ENCODE data around the gene NR2F6. TPM values are rescaled to one million over a fixed set of nuclear protein-coding genes. Genes with fewer than 3 reads are reported as not detected.
A peak's percentile ranks its signal among the peaks of the same experiment; 100 is the strongest.

The NR2F6 gene
- total RNA-seq, 1 experiment from 2014 or later: 32.8 TPM

DNA sequence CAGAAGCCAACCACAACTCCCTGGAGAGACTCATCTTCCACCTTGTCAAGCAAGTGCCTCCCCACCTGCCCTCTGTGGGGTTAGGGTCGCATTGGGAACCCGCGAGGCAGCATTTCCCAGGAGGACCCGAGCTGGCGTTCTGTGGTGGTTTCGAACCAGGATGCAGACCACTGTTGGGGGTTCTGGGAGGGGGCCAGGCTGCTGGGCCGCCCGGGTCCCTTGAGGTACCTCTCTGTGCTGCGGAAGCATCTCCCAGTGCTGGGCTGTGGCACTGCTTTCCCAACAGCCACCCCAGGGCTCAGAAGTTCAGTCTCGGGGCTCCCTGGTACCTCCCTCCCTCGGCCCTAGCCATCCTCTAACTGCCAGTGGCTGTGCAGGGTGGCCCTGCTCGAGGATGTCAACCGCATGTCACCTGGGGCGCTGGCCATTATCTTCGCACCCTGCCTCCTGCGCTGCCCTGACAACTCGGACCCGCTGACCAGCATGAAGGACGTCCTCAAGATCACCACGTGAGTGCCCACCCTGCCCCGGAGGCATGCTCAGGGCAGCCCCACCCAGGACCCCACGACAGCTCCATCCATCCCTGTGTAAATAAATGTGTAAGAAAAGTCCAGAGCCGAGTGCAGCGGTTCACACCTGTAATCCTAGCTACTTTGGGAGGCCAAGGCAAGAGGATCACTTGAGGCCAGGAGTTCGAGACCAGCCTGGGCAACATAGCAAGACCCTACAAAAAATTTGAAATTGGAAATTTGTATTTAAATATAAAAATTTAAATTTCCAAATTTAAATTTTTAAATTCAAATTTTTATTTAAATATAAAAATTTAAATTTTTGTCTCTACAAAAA is 38.8 kb downstream of the NR2F6 start:
- peaks cover 30% of the 10 kb centered on the region for H3K36me3 Mint-ChIP-seq (ENCODE audit: insufficient read depth, unreplicated experiment)
- H3K4me3 Mint-ChIP-seq (ENCODE audit: unreplicated experiment): no peak overlapping the region
- peaks cover 4% of the 10 kb centered on the region for H3K4me1 Mint-ChIP-seq (ENCODE audit: insufficient read depth, unreplicated experiment)
- TF ChIP-seq, protein P1, sequence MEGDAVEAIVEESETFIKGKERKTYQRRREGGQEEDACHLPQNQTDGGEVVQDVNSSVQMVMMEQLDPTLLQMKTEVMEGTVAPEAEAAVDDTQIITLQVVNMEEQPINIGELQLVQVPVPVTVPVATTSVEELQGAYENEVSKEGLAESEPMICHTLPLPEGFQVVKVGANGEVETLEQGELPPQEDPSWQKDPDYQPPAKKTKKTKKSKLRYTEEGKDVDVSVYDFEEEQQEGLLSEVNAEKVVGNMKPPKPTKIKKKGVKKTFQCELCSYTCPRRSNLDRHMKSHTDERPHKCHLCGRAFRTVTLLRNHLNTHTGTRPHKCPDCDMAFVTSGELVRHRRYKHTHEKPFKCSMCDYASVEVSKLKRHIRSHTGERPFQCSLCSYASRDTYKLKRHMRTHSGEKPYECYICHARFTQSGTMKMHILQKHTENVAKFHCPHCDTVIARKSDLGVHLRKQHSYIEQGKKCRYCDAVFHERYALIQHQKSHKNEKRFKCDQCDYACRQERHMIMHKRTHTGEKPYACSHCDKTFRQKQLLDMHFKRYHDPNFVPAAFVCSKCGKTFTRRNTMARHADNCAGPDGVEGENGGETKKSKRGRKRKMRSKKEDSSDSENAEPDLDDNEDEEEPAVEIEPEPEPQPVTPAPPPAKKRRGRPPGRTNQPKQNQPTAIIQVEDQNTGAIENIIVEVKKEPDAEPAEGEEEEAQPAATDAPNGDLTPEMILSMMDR (IDR thresholded peaks at IDR 0.05; ENCODE audit: unreplicated experiment): no peak
- no peak for DNase-seq (ENCODE audit: unreplicated experiment)
- no peak overlapping the region for H3K27ac Mint-ChIP-seq (ENCODE audit: low read depth, unreplicated experiment)
- no TSS peak for BruUV-seq (replicated peaks)
- POLR2A ChIA-PET: no interaction called here
- CTCF ChIA-PET: interaction anchor here (0.6 kb wide), 2 partner anchors 17 to 290 kb away, joined by 3 to 4 read pairs; no protein-coding TSS in a partner anchor
- no peaks in the 10 kb centered on the region for H3K27me3 Mint-ChIP-seq (ENCODE audit: insufficient read depth, unreplicated experiment)
- intact Hi-C loops (cut with micrococcal nuclease): no loop called here
- no peaks in the 10 kb centered on the region for H3K9me3 Mint-ChIP-seq (ENCODE audit: unreplicated experiment)

DNA sequence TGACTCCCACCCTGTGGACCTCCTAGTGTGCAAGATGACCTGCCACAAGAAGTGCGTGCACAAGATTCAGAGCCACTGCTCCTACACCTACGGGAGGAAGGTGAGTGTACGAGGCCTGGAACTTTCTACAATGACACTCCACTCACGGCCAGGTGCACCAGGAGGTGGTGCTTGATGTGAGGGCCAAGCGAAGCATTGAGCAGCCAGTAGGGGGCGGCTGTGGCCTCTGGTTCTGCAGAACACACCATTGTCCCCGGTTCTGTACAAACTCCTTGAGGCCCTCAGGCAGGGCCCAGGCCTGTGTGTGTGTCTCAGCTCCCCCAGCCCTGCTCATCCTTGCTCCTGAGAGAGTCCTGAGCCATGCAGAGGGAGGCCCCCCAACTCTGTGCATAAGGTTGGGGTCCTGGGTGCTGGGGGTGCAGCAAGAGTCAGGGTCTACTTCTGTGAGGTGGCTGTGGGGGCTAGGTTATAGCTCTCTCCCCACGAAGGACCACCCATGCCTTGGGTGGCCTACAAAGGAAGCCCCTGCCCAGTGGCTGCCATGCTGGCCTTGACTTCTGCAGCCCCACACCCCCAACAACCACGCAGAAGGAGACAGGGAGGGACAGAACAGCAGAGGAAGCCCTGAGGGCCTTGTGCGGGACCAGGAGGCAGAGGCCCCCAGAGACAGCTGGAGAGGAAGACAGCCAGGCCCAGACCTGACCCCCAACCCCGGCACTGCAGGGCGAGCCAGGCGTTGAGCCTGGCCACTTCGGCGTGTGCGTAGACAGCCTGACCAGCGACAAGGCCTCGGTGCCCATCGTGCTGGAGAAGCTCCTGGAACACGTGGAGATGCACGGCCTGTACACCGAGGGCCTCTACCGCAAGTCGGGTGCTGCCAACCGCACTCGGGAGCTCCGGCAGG is 40.2 kb downstream of the NR2F6 start:
- TF ChIP-seq, protein P1 (IDR thresholded peaks at IDR 0.05; ENCODE audit: unreplicated experiment): peak; percentile 55
- Mint-ChIP-seq H3K27ac (ENCODE audit: low read depth, unreplicated experiment) (no peak overlapping the region), H3K27me3 (ENCODE audit: insufficient read depth, unreplicated experiment) (no peaks in the 10 kb centered on the region), H3K9me3 (ENCODE audit: unreplicated experiment) (no peaks in the 10 kb centered on the region), H3K4me3 (ENCODE audit: unreplicated experiment) (no peak overlapping the region), H3K4me1 (ENCODE audit: insufficient read depth, unreplicated experiment) (peaks cover 4% of the 10 kb centered on the region), H3K36me3 (ENCODE audit: insufficient read depth, unreplicated experiment) (peaks cover 36% of the 10 kb centered on the region)
- CTCF ChIA-PET: interaction anchor here (0.6 to 1.6 kb wide), 5 partner anchors 11 to 769 kb away, joined by 3 to 6 read pairs (median 3); no protein-coding TSS in a partner anchor
- intact Hi-C loops (cut with micrococcal nuclease): loop anchor here (1.0 kb wide), 1 partner anchor 77 kb away; no protein-coding TSS in a partner anchor
- peak; percentile 71 for DNase-seq (ENCODE audit: unreplicated experiment)
- POLR2A ChIA-PET: interaction anchor here (0.5 to 0.6 kb wide), 3 partner anchors 306 to 545 kb away, joined by 3 read pairs; partner anchors contain the start of gene PGLS
- no TSS peak for BruUV-seq (replicated peaks)

DNA sequence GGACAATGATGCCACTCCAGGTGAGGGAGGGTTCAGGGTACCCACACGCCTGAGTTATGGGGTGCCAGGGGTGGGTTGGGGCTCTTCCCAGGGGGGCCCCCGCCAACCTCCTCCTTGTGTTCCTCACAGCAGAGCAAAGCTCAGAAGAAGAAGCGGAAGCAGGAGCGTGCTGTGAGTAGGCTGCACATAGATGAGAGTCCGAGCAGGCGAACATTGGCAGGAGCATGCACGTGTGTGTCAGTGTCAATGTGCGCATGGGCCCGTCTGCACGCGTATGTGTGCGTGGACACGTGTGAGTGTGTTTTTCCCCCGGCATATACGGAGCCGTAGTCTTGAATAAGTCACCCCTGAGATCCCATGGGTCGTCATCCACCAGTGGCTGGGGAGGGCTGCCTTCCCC is 43.0 kb downstream of the NR2F6 start:
- H3K4me1 Mint-ChIP-seq (ENCODE audit: insufficient read depth, unreplicated experiment): no peaks in the 10 kb centered on the region
- no peaks in the 10 kb centered on the region for H3K9me3 Mint-ChIP-seq (ENCODE audit: unreplicated experiment)
- intact Hi-C loops (cut with micrococcal nuclease): no loop called here
- H3K27me3 Mint-ChIP-seq (ENCODE audit: insufficient read depth, unreplicated experiment): no peaks in the 10 kb centered on the region
- H3K27ac Mint-ChIP-seq (ENCODE audit: low read depth, unreplicated experiment): no peak overlapping the region
- ChIA-PET POLR2A (no interaction called here), CTCF (no interaction called here)
- H3K4me3 Mint-ChIP-seq (ENCODE audit: unreplicated experiment): no peak overlapping the region
- TF ChIP-seq, protein P1 (IDR thresholded peaks at IDR 0.05; ENCODE audit: unreplicated experiment): no peak
- no peak for DNase-seq (ENCODE audit: unreplicated experiment)
- no TSS peak for BruUV-seq (replicated peaks)
- H3K36me3 Mint-ChIP-seq (ENCODE audit: insufficient read depth, unreplicated experiment): peaks cover 32% of the 10 kb centered on the region

DNA sequence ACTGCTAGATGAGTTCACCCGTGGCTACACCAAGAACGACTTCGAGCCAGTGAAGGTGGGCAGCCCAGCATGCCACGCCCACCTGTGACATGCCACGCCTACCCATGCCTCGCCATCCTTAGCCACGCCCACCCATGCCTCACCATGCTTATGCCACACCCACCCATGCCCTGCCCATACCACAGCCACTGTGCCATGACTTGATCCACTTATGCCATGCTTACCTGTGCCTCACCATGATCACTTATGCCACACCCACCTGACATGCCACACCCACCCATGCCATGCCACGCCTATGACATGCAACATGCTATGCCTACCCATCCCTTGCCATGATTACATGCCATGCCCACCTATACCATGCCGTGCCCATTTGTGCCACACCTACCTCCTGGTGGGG is 43.5 kb downstream of the NR2F6 start:
- Mint-ChIP-seq H3K4me1 (ENCODE audit: insufficient read depth, unreplicated experiment) (no peaks in the 10 kb centered on the region), H3K27me3 (ENCODE audit: insufficient read depth, unreplicated experiment) (no peaks in the 10 kb centered on the region), H3K4me3 (ENCODE audit: unreplicated experiment) (no peak overlapping the region), H3K9me3 (ENCODE audit: unreplicated experiment) (no peaks in the 10 kb centered on the region), H3K36me3 (ENCODE audit: insufficient read depth, unreplicated experiment) (peaks cover 35% of the 10 kb centered on the region), H3K27ac (ENCODE audit: low read depth, unreplicated experiment) (no peak overlapping the region)
- no TSS peak for BruUV-seq (replicated peaks)
- TF ChIP-seq, protein P1 (IDR thresholded peaks at IDR 0.05; ENCODE audit: unreplicated experiment): no peak
- intact Hi-C loops (cut with micrococcal nuclease): no loop called here
- POLR2A ChIA-PET: no interaction called here
- CTCF ChIA-PET: no interaction called here
- peak; percentile 34 for DNase-seq (ENCODE audit: unreplicated experiment)

All from MCF 10A (cell line).